Type B pancreatic cell (in vitro differentiated cells): ENCODE data around the gene HNRNPF. TPM values are rescaled to one million over a fixed set of nuclear protein-coding genes. Genes with fewer than 3 reads are reported as not detected.
A peak's percentile ranks its signal among the peaks of the same experiment; 100 is the strongest.
"Not testable (repeated sequence)": the region's sequence is repeated elsewhere in the genome, so short reads cannot be mapped to it uniquely, and the experiment has no call there.

Experiments used
- DNase-seq: peaks from one replicate; pipeline ENCODE4 v3.0.0; 2021; ENCODE audit warnings: mixed read lengths; ENCODE audit not compliant: unreplicated experiment; ENCODE audit errors: extremely low spot score
- H3K27ac Mint-ChIP-seq: 2 replicates; pipeline ENCODE4 v1.8.0; 2021; ENCODE audit warnings: mild to moderate bottlenecking, mixed read lengths
- H3K27me3 Mint-ChIP-seq: 2 replicates; pipeline ENCODE4 v1.8.0; 2021; ENCODE audit warnings: mixed read lengths
- H3K36me3 Mint-ChIP-seq: 2 replicates; pipeline ENCODE4 v1.8.0; 2021; ENCODE audit warnings: mixed read lengths
- H3K4me1 Mint-ChIP-seq: one replicate; pipeline ENCODE4 v1.8.0; 2021; ENCODE audit warnings: mixed read lengths; ENCODE audit not compliant: unreplicated experiment
- H3K4me3 Mint-ChIP-seq: 2 replicates; pipeline ENCODE4 v1.8.0; 2021; ENCODE audit warnings: mild to moderate bottlenecking, mixed read lengths
- H3K9me3 Mint-ChIP-seq: 2 replicates; pipeline ENCODE4 v1.8.0; 2021; ENCODE audit warnings: mixed read lengths
- total RNA-seq: library from RNA; stranded (reverse); gene quantifications from 2 replicates; pipeline ENCODE4 v1.2.1, GENCODE V29; 2021; ENCODE audit warnings: low replicate concordance
- TF ChIP-seq, protein P1 (sequence below): fragments of 200-600 bp; sonication (generic); conservative IDR thresholded peaks from 2 replicates; pipeline ENCODE4 v1.5.0; 2021; ENCODE audit warnings: antibody characterized with exemption, mild to moderate bottlenecking

HNRNPF gene
- total RNA-seq, 1 donor from 2014 or later = 220 TPM

DNA sequence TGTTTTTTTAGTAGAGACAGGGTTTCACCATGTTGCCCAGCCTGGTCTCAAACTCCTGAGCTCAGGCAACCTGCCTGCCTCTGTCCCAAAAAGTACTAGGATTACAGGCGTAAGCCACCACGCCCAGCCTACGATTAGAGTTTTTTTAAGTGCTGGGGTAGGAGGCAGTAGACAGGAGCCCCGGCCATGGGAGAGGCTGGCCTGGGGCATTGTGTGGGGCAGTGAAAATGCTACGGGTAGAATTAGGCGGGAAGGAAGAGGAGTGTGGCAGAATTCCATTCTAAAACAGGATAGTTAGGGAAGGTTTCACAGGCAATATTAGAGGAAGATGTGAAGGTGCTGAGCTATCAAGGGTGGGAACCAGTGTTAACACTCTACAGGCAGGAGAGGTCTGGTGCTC lies 68.9 kb downstream of the HNRNPF start:
- no peaks in the 10 kb centered on the region for H3K9me3 Mint-ChIP-seq
- peaks cover 5% of the 10 kb centered on the region for H3K4me1 Mint-ChIP-seq
- TF ChIP-seq, protein P1, sequence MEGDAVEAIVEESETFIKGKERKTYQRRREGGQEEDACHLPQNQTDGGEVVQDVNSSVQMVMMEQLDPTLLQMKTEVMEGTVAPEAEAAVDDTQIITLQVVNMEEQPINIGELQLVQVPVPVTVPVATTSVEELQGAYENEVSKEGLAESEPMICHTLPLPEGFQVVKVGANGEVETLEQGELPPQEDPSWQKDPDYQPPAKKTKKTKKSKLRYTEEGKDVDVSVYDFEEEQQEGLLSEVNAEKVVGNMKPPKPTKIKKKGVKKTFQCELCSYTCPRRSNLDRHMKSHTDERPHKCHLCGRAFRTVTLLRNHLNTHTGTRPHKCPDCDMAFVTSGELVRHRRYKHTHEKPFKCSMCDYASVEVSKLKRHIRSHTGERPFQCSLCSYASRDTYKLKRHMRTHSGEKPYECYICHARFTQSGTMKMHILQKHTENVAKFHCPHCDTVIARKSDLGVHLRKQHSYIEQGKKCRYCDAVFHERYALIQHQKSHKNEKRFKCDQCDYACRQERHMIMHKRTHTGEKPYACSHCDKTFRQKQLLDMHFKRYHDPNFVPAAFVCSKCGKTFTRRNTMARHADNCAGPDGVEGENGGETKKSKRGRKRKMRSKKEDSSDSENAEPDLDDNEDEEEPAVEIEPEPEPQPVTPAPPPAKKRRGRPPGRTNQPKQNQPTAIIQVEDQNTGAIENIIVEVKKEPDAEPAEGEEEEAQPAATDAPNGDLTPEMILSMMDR = no peak
- peaks cover 21% of the 10 kb centered on the region for H3K27me3 Mint-ChIP-seq
- DNase-seq = no peak
- no peaks in the 10 kb centered on the region for H3K36me3 Mint-ChIP-seq
- H3K27ac Mint-ChIP-seq = no peak overlapping the region
- no peak overlapping the region for H3K4me3 Mint-ChIP-seq

DNA sequence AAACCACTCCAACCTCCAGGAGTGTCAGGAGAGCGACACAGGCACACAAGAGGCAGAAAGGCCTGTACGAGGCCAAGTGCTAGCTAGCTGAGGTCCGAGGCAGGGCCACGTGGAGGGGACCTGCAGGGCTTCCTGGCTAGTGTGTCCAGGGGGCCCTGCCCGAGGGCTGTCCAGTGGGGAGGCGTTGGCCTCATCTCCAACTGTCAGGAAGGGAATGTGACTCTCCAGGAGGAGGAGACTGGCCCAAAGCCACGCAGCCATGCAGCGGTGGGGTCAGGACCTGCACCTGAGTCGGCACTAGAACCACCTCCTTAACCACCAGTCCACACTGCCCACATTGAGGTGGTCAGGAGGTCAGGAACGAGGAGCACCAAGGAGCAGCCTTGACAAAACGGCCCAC lies 69.8 kb downstream of the HNRNPF start:
- peaks cover 5% of the 10 kb centered on the region for H3K4me1 Mint-ChIP-seq
- no peaks in the 10 kb centered on the region for H3K9me3 Mint-ChIP-seq
- TF ChIP-seq, protein P1 = no peak
- peaks cover 21% of the 10 kb centered on the region for H3K27me3 Mint-ChIP-seq
- DNase-seq = no peak
- no peak overlapping the region for H3K27ac Mint-ChIP-seq
- no peak overlapping the region for H3K4me3 Mint-ChIP-seq
- H3K36me3 Mint-ChIP-seq = no peaks in the 10 kb centered on the region

DNA sequence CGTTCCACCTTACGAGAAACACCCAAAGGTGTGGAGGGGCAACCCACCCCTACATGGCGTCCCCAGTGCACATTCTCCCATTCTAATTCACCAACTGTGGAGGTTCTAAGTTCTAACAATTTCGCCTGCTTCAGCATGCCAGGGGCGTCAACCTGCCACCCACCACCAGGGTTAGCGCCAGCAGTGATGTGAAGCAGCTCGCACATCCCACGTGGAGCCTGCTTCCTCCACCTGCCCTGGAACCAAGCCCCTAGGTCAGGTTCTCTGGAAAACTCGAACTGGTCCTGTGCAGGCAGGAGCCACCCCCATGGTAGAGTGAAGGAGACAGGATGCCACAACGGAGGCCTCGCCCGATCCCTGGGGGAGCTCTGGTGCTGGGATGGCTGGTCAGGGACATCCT lies 70.9 kb downstream of the HNRNPF start:
- H3K4me1 Mint-ChIP-seq = peaks cover 5% of the 10 kb centered on the region
- H3K27me3 Mint-ChIP-seq = peaks cover 21% of the 10 kb centered on the region
- H3K9me3 Mint-ChIP-seq = no peaks in the 10 kb centered on the region
- TF ChIP-seq, protein P1 = peak; percentile 48
- H3K4me3 Mint-ChIP-seq = no peak overlapping the region
- no peaks in the 10 kb centered on the region for H3K36me3 Mint-ChIP-seq
- no peak overlapping the region for H3K27ac Mint-ChIP-seq
- DNase-seq = no peak

DNA sequence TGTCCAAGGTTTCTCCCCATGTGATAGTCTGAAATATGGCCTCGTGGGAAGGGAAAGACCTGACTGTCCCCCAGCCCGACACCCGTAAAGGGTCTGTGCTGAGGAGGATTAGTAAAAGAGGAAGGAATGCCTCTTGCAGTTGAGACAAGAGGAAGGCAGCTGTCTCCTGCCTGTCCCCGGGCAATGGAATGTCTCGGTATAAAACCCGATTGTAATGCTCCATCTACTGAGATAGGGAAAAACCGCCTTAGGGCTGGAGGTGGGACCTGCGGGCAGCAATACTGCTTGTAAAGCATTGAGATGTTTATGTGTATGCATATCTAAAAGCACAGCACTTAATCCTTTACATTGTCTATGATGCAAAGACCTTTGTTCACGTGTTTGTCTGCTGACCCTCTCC lies 71.5 kb downstream of the HNRNPF start:
- H3K27ac Mint-ChIP-seq, H3K4me3 Mint-ChIP-seq, H3K36me3 Mint-ChIP-seq, H3K9me3 Mint-ChIP-seq, H3K4me1 Mint-ChIP-seq, DNase-seq: not testable (repeated sequence)
- H3K27me3 Mint-ChIP-seq = peaks cover 21% of the 10 kb centered on the region

DNA sequence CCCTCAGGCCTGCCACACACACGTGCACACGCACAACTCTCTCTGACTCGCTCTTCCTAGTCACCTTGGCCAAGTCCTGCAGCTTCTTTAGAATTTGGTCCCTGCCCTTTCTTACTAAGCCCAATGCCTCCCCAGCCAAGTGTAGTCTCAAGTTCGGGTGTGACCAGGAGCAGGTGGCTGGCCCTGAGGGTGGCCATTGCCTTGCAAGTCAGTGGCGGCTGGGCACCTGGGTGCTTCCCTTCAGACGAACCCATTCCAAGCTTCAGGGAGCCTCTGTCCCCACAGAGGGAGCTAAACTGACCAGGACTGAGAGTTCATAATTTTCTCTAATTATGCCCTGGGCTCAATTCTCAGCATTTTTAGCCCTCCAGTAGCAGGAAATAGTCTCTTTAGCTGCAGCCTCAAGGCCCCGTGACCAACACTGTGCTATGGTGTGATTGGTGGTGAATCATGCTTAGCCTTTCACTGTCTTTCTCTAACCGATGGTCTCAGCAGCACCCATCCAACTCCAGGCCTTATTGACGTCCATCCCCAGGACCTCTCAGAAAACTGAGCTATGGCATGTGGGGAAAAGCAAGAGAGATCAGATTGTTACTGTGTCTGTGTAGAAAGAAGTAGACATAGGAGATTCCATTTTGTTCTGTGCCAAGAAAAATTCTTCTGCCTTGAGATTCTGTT lies 72.2 kb downstream of the HNRNPF start:
- H3K4me1 Mint-ChIP-seq = peaks cover 5% of the 10 kb centered on the region
- DNase-seq = no peak
- no peaks in the 10 kb centered on the region for H3K36me3 Mint-ChIP-seq
- peak overlapping the region; percentile 3 for H3K4me3 Mint-ChIP-seq
- TF ChIP-seq, protein P1 = no peak
- H3K27ac Mint-ChIP-seq = peak overlapping the region; percentile 65
- H3K9me3 Mint-ChIP-seq = no peaks in the 10 kb centered on the region
- H3K27me3 Mint-ChIP-seq = peaks cover 21% of the 10 kb centered on the region

DNA sequence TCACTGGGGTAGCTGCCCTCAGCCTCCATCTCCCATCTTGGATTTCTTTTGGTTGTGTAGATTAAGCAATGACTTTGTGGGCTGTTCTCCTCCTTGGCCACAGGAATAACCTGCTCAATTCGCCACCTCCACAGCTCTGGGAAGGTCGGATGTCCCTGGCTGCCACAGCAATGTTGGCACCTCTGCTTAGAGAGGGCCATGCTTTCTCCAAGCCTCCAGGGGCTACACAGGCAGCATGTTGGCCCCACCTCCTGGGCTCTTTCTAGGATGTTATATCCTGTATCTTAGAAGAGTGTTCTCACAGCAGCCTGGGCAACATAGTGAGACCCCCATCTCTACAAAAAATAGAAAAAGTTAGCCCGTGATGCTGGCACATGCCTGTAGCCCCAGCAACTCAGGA lies 72.9 kb downstream of the HNRNPF start:
- H3K36me3 Mint-ChIP-seq = no peaks in the 10 kb centered on the region
- no peak overlapping the region for H3K27ac Mint-ChIP-seq
- peaks cover 5% of the 10 kb centered on the region for H3K4me1 Mint-ChIP-seq
- no peak overlapping the region for H3K4me3 Mint-ChIP-seq
- no peaks in the 10 kb centered on the region for H3K9me3 Mint-ChIP-seq
- DNase-seq = no peak
- peaks cover 21% of the 10 kb centered on the region for H3K27me3 Mint-ChIP-seq
- TF ChIP-seq, protein P1 = no peak

Other genes with a start within 250 kb of the HNRNPF start
- 0.90 and 1.3 TPM in 2 replicates for gene RASGEF1A, start 142.1 kb downstream of the HNRNPF start, total RNA-seq
- gene FXYD4, start 37.5 kb downstream of the HNRNPF start, total RNA-seq = 0.97 and 3.1 TPM in 2 replicates
- gene ZNF487, start 27.9 kb upstream of the HNRNPF start, total RNA-seq = 3.5 and 6.4 TPM in 2 replicates
- 2.4 and 9.2 TPM in 2 replicates for gene ZNF239, start 165.4 kb upstream of the HNRNPF start, total RNA-seq
- 3.5 and 6.7 TPM in 2 replicates for gene ZNF485, start 197.3 kb upstream of the HNRNPF start, total RNA-seq
- gene ZNF32, start 239.7 kb upstream of the HNRNPF start, total RNA-seq = 30.5 and 41.8 TPM in 2 replicates